CD4-positive, alpha-beta T cell treated with Interferon gamma for 1 hour (primary cell): ENCODE results near the gene NME3.

ENCODE experiments used
- DNase-seq: peaks from one replicate; pipeline ENCODE4 v3.0.0-alpha.2; 2020

Gene NME3

DNA sequence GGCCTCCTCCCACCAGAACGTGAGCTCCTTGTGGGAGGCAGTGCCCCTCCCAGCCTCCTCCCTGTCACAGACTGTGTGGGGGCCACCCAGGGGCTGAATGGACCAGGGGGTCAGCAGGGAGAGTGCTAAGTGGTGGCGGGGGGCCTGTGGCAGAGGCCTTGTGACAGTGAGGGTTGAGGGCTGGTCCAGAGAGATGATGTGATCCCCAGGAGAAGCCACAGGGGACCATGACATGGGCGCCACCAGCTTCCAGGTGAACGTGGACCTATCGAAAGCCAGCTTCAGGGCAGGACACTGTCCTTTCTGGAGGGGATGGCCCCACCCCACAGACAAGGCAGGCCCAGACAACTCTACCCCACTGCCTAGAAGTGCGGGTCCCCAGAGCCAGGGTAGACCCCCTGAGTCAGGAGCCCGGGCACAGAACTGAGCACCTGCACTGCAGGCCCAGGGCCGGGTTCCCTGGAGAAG lies 7.9 kb upstream of the NME3 start:
- no peak for DNase-seq

DNA sequence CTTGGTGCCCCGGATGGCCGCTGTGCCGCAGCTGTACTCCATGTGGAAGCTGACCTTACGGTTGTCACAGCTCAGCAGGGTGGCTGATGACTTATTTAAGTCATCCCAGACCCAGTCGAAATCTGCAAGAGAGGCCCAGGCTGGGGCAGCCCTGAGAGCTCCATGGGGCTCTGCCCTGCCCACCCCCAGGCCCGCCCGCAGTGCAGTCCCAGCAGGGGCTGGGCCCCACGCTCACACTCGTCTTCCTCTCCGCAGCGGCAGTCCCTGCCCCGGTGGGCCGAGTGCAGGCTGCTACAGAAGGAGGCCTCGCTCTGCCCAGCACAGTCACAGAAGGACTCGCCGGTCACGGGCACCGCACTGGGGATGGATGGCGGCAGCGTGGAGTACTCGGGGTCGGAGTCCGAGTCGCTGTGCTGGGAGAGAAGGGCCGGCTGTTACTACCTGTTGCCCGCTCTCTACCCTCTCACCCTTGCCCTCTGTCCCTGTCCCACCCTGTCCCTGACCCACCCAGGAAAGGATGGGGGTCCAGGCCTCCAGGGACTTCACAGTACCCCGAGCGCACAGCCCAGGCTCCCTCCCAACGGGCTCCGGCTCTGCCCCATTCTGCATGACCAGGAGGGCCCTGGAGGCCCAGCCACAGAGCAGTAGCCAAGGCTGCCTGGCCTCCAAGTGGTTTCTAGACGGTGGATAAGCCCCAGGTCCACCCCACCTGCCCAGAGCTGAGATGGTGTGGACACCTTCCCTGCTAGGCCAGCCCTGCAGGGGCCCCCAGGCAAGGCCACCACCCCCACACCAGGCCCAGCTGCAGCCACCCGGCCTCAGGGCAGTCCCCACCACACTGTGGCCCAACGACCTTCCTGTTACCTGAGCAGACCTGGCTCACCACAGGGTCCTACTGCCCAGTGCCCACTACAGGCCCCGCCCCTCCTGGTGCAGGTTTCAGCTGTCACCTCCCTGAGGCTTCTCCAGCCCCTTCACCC lies 7.1 kb upstream of the NME3 start:
- no peak for DNase-seq

DNA sequence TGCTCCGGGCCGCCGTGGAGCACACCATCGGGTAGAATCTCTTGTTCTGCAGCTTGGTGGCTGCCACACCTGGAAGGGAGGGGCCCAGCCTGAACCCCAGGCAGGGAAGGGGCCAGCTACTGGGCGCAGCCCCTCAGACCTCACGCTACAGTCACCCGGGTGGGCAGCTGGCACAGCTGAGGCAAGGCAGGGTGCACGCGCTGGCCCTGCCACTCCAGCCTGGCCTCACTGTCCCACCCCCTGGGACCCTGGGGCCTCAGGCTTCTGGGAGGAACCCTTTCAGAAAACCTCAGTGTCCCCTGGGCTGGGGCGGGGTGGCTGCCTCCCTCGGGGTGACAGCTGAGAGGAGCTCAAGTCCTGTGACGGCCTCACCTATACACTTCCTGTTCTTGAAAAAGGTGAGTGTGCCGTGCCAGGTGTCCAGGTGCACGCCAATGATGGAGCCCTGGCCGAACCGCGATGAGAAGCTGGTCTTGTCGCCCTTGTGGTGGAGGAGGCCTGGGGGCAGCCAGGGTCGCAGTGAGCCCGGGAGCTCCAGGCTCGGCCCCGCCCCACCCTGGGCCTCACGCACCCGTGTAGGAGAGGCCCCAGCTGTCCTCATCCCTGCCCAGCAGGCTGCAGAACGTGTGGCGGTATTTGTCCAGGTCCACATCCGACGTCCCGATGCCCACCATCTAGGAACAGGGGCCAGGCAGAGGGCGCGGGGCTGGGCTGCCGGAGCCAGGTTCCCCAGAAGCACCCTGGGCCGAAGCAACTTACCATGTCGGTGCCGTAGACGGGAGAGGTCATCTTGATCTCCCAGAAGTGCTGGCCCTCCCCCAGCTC lies 6.2 kb upstream of the NME3 start:
- DNase-seq = no peak

DNA sequence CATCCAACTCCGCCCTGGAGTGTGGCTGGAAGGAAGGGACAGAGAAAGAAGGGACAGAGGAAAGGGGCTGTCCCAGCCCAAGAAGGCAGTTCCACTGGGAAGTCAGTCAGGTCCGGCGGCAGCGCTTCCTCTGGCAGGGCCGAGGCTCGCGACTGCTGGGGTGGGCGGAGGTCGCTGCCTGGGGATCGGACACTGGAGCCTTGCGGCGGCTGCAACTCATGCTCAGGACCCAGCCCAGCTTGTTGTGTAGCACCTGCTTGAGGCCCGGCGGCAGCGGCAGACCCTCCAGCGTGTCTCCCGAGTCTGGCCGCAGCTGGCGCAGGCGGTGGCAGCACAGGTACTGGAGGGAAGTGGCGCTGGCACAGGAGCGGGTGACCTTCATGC lies 5.6 kb upstream of the NME3 start:
- DNase-seq = no peak

DNA sequence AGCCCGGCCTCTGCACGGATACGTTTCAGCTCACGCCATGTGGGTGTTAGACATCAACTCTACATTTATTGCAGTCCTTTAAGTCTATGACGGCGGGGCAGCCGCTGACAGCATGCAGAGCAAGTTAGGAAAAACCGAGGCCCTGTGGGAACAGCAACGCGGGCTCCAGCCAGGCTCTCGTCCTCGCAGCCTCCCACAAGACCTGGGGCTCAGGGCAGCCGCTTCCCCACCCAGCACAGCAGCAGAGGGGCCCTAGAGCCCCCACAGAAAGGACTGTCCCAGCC lies 5.3 kb upstream of the NME3 start:
- no peak for DNase-seq

DNA sequence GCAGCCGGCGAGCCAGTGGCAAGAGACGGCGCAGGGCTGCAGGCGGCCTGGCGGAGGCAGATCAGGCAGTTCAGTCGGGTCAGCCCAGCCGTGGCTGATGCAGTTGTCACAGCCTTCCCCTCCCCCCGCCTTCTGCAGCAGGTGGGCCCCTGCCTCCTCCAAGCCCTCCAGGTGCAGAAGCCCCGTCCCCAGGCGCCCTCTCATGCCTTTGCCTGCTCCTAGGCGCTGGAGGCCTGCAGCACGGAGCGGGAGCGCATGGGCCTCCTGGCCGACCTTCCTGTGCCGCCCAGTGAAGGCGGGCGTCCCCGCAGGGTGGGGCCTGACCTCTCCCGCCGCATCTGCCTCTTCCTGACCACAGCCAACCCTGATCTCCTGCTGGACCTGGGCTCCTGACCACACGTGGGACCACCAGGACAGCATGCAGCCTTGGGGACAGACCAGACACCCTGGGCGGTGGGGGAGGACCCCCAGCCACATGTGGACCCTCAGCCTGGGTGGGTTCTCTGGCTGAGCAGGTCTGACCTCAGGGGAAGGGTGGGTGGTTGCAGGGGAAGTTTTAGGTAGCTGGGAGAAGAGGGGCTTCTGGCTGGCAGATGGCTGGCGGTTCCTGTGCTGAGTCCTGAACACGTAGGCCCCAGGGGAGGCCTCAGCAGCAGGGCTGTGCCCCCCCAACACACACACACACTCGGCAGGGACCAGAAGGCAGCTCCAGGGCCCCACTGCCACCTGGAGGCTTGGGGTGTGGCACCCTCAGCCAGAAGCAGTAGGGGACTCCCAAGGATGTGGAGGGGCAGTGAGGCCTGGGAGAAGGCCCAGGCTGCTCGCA lies 4.7 kb upstream of the NME3 start:
- no peak for DNase-seq

DNA sequence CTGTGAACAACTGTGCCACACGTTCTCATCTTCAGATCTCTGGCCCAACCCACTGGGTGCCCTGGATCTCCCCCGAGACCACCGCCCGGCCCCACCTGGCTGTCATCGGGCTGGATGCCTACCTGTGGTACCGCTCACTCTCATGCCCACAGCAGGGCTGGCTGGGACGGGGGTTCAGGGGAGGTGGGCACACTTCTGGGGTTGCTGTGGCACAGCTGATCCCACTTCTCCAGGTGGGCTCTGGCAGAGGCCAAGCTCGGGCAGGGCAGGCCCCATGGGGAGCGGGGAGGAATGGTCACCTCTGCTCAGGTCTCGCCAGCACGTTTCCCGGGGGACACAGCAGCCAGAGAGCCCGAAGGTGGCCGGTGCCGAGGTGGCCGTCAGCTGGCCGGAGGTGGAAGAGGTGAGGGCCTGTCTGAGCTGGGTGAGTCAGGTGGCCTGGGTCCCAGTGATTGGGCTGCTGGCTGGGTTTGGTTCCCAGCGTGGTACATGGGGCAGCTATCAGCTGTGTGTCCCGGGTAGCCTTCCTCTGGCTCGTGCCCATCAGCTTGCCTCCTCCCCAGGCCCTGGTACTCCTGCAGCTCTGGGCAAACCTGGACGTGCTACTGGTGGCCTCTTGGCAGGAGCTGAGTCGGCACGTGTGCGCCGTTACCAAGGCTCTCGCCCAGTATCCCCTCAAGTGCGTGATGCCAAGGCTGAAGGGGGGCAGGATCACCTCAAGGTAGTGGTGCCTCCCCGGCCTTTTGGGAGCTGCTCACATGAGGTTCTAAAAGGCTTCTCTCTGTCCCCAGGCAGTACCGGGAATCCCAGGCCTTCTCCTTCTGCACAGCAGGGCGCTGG lies 3.9 kb upstream of the NME3 start:
- no peak for DNase-seq

DNA sequence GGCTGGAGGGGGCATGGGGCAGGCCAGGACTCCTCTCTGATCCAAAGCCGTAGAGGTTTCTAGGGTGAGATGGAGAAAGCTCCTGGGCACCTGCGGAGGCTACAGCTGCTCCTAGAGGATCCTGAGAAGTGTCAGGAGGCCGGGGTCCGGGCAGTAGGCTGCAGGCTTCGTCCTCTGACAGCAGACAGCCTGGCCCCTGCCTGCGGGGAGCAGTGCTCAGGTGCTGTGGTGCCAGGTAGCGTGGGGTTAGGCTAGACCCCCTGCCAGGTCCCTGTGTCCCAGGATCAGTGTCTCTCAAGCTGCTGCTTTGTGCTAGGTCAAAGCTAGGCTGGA lies 3.1 kb upstream of the NME3 start:
- DNase-seq = no peak

DNA sequence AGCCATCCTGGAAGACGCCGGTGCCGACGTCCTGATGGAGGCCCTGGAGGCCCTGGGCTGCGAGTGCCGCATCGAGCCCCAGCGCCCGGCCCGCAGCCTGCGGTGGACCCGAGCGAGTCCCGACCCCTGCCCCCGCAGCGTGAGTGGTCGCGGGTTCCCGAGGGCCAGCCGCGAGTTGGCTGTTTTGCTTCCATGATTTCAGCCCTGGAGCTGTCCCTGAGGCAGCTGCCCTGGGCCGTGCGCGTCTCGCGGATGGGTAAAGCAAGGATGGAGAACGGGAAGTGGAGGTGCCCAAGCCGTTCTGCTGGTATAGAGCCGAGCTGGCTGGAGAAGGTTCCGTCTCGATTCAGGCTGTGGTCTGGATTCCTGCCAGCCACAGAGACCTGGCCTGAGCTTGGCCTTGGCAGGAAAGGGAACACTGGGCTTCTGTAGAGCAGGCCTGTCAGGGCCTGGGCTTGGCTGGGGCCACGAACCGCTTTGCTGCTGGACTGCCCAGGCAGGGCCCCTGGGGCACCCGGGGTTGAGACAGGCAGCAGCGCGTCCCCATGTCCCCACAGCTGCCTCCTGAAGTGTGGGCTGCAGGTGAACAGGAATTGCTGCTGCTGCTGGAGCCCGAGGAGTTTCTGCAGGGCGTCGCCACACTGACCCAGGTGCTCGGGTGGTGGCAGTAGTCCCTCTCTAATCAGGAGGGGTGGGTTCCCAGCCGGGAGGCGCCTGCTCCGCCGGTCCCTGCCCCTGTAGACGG lies 2.5 kb upstream of the NME3 start:
- no peak for DNase-seq

DNA sequence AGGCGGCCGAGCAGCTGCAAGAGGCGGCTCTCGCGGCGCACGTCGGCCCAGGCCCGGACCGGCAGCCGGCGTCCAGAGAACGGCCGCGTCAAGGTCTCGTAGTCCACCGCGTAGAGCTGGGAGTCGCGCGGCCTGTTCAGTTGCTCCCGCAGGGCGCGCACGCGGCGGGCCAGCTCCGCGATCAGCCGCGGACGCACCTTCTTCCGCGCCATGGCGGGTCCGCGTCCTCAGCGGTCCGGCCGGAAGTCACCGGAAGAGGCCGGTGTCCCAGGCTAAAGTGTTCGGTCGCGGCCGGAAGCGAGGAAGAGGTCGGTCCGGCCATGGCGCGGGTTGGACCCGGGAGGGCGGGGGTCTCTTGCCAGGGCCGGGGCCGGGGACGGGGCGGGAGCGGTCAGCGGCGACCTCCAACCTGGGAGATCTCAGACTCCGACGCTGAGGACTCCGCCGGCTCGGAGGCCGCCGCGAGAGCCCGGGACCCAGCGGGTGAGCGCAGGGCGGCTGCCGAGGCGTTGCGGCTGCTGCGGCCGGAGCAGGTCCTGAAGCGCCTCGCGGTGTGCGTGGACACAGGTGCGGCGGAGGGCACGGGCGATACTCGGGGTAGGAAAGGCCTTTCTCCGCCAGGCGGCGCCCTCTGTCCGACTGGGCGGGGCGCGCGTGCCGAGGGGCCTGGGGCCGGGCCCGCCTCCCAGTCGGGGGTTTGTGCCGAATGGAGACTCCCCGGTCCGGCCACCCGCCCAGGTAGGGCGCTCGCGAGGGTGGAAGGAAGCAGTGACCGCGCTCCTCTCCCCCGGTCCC lies 1.8 kb upstream of the NME3 start, which contains the start of gene MRPS34:
TSS of gene MRPS34 (minus strand) at position 227 of the 795 bp plus-strand sequence. CDS start at position 212, 15 bp downstream.
- peak; percentile 77 for DNase-seq

DNA sequence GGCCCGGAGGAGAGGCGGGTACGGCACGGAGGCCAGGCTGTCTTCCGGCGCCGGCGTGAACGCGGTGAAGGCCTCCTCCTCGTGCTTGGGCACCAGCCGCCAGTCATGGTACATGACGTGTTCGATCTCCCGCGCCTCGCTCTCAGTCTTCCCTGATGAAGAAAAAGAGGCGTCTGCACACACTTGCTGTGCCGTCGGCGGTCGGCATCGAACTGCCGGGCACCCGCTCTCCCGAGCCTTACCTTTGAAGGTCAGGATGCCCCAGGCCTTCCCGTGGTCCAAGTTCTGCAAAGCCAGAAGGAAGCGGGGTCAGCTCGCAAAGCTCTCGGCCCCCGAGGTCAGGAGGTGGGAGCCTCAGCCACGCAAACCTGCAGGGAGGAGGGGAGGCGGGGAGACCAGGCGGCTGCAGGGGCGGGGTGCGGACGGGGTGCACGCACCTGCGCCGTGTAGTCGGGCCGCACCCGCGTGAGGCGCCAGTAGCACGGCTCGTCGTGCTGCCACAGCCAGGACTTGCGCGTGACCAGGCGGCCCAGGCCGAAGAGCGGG lies 1.1 kb upstream of the NME3 start, which contains the start of gene EME2:
TSS of gene EME2 (plus strand) at position 449 of the 546 bp plus-strand sequence. CDS start 418 bp downstream, outside the sequence.
- DNase-seq = no peak

DNA sequence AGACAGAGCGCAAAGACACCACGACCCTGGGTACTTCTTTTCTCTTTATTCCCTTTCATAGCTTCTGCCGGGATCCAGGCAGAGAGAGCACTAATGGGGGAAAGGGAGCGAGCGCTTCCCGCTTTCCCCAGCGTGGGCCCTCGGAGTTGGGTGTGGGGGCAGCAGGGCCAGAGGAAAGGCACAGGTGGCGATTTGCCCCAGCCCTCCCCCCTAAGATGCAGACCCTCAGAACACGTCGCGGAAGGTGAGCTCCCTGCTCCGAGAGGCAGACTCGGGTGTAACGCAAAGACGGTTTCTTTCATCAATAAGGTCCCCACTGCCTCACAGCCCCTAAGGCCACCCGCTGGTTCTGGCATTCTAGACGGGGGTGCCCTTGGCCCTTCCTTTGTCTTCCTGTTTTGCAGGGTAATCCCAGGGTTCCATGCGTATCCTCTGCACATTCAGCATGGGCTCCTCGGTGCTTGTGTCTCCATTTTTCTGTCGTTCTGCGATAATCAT lies 570 bp upstream of the NME3 start:
- DNase-seq = no peak

DNA sequence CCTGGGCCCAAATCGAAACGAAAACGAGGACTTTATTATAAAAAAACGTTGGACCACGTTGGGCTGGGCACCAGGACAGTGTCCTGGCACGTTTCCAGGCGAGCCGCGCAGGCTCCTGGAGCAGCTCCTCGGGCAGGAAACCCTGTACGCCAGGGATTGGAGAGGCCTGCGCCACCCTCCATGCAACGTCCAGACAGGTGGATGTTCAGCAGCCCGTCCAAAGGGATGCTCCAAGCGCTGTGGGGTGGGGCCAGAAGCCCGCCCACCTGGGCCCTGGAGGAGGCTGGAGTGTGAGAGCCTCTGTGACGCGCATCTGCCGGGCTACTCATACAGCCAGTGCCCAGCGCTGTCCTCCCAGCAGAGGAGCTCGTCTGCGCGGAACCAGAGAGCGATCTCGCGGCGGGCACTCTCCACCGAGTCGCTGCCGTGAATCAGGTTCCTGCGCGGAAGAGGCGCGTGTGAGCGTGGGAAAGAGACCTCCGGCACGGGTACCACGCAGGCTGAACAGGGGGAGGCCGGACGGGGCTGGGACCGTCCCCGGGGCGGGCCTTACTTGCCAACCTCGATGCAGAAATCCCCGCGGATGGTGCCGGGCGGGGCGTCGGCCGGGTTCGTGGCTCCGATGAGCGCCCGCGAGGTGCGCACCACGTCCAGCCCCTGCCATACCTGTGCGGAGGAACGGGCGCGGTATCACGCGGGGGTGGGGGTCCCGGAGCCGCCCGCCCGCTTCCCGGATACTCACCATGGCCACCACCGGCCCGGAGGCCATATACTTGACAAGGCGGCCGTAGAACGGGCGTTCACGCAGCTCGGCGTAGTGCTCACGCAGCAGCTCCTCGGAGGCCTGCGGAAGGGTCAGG lies 785 bp downstream of the NME3 start:
- peak; percentile 43 for DNase-seq

DNA sequence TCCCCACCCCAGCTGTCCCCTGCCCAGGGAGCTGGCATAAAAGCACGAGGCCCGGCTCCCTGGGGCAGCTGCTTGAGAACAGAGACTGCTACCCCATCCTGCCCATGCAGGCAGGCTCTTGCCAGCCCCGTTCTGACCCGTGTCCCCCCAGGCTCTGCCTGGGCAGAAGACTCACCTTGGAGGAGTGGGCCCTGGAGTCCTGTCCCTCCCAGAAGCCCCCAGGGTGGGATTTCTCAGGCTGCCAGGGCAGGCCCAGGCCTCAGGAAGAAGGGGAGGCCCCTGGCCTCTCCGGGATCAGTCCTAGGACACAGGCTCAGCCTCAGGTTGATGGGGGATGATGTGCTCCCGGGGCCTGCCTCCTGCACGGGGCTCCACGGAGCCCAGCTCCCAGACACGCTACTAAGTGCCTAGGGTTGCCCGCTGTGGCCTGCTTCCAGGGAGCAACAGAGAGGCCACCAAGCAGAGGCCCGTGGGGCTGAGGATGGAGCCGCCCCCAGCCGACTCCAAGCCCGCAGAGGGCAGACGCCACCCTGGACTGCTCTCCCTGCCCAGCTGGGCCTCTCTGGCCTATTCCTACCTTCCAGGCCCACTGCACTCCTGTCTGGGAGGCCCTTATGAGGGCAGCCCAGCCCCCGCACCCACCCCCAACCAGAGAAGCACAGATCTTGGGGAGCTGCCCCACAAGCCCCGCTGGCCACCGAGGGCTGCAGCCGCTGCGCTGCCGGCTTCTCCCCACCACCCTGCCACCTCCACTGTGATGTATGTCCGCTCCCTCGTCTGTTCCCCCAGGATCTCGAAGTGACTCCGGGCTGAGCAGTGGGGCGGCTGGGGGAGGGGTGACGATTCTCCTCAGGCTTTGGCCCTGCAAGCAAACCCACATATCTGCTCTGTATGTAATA lies 1.7 kb downstream of the NME3 start:
- DNase-seq = no peak

DNA sequence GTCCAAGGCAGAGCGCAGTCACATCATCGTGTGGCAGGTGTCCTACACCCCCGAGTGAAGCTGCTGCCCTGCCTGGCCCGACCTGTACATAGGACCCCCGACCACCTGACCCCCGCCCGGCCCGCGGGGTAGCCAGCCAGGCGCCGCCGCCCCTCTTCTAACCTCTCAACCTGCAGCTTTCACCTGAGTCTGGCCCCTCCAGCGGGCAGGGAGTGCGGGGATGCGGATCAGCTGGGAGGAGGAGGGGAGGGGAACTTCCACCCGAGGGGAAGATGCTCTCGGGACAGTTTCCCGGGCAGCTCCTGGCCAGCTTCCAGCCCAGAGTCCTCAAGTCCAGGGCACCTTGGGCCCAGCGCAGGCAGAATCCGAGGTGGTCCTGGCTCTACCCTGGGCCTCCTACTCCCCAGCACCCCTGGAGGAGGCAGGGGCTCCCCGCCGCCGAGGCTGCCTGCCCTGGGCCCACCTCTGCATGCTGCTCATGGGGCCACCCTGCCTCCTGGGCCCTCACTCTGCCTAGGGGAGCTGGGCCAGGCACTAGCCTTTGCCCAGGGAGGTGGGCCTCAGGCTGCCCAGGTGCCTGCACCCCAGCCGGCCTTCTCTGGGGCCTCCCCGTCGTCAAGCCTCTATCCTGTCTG lies 2.5 kb downstream of the NME3 start:
- no peak for DNase-seq

DNA sequence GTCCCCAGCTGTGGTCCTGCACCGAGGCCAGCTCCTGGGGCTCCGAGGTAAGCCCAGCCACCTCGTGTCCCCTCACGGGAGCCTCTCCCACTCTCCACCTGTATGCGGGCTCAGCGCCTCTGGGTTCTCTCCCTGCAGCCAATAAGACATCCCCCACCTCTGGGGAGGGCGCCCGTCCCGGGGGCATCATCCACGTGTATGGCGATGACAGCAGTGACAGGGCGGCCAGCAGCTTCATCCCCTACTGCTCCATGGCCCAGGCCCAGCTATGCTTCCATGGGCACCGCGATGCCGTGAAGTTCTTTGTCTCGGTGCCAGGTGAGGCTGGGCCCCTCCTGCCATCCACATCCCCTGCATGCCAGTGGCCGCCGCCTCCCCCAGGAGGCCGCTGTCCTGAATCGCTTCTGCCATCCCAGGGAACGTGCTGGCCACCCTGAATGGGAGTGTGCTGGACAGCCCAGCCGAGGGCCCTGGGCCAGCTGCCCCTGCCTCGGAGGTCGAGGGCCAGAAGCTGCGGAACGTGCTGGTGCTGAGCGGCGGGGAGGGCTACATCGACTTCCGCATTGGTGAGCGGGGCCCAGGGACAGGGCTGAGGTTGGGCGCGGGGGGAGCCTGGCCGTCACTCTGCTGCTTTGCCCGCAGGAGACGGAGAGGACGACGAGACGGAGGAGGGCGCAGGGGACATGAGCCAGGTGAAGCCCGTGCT lies 3.1 kb downstream of the NME3 start:
- DNase-seq = no peak
